ENCODE data around the gene BTBD7.

- TF ChIP-seq TAF1 (IDR thresholded peaks at IDR 0.05; ENCODE audit: low read depth, low read length) (no peak), POLR2A (IDR thresholded peaks at IDR 0.05; ENCODE audit: low read depth, low read length) (no peak)
These were observed 48.8 kb upstream of the BTBD7 start for GRCh38 chr14:93381644-93382043.

Measured in GM12891 (cell line).